Endothelial cell (in vitro differentiated cells): ENCODE data around the gene CACNA2D4. TPM values are rescaled to one million over a fixed set of nuclear protein-coding genes. Genes with fewer than 3 reads are reported as not detected.

Source experiments
- DNase-seq: peaks from one replicate; pipeline ENCODE4 v3.0.0; 2021; ENCODE audit warnings: low spot score
- H3K27ac Mint-ChIP-seq: one replicate; pipeline ENCODE4 v1.8.0; 2021; ENCODE audit warnings: mixed read lengths, inconsistent platforms; ENCODE audit not compliant: unreplicated experiment
- H3K27me3 Mint-ChIP-seq: one replicate; pipeline ENCODE4 v1.8.0; 2021; ENCODE audit warnings: mild to moderate bottlenecking, moderate library complexity, mixed read lengths, inconsistent platforms; ENCODE audit not compliant: unreplicated experiment
- H3K36me3 Mint-ChIP-seq: one replicate; pipeline ENCODE4 v1.8.0; 2021; ENCODE audit warnings: mild to moderate bottlenecking, low read depth, mixed read lengths, inconsistent platforms; ENCODE audit not compliant: unreplicated experiment
- H3K4me1 Mint-ChIP-seq: one replicate; pipeline ENCODE4 v1.8.0; 2021; ENCODE audit warnings: mild to moderate bottlenecking, mixed read lengths, inconsistent platforms; ENCODE audit not compliant: unreplicated experiment
- H3K4me3 Mint-ChIP-seq: one replicate; pipeline ENCODE4 v1.8.0; 2021; ENCODE audit warnings: mild to moderate bottlenecking, mixed read lengths, inconsistent platforms; ENCODE audit not compliant: unreplicated experiment
- H3K9me3 Mint-ChIP-seq: one replicate; pipeline ENCODE4 v1.8.0; 2021; ENCODE audit warnings: mixed read lengths, inconsistent platforms; ENCODE audit not compliant: unreplicated experiment
- total RNA-seq: library from RNA; stranded (reverse); fragmentation: NEBNext Ultra II Directional; extraction: Animal tissue kit (Norgen Biotek cat#: 25700); gene quantifications from one replicate; pipeline ENCODE4 v1.2.1, GENCODE V29; 2021; ENCODE audit not compliant: unreplicated experiment
- TF ChIP-seq, protein P1 (sequence below): fragments of 200-600 bp; sonication (generic); IDR thresholded peaks from one replicate; pipeline ENCODE4 v1.5.0; 2021; ENCODE audit warnings: antibody characterized with exemption; ENCODE audit not compliant: unreplicated experiment

Gene CACNA2D4
- total RNA-seq, 1 donor from 2014 or later: 0.28 TPM

- H3K9me3 Mint-ChIP-seq: no peaks in the 10 kb centered on the region
- peaks cover 15% of the 10 kb centered on the region for H3K4me1 Mint-ChIP-seq
- no peak overlapping the region for H3K4me3 Mint-ChIP-seq
- TF ChIP-seq, protein P1, sequence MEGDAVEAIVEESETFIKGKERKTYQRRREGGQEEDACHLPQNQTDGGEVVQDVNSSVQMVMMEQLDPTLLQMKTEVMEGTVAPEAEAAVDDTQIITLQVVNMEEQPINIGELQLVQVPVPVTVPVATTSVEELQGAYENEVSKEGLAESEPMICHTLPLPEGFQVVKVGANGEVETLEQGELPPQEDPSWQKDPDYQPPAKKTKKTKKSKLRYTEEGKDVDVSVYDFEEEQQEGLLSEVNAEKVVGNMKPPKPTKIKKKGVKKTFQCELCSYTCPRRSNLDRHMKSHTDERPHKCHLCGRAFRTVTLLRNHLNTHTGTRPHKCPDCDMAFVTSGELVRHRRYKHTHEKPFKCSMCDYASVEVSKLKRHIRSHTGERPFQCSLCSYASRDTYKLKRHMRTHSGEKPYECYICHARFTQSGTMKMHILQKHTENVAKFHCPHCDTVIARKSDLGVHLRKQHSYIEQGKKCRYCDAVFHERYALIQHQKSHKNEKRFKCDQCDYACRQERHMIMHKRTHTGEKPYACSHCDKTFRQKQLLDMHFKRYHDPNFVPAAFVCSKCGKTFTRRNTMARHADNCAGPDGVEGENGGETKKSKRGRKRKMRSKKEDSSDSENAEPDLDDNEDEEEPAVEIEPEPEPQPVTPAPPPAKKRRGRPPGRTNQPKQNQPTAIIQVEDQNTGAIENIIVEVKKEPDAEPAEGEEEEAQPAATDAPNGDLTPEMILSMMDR: no peak
- no peaks in the 10 kb centered on the region for H3K36me3 Mint-ChIP-seq
- DNase-seq: no peak
- no peaks in the 10 kb centered on the region for H3K27me3 Mint-ChIP-seq
- H3K27ac Mint-ChIP-seq: no peak overlapping the region
Observed at GRCh38 chr12:1773937-1774655, 144.4 kb downstream of the CACNA2D4 start.

DNA sequence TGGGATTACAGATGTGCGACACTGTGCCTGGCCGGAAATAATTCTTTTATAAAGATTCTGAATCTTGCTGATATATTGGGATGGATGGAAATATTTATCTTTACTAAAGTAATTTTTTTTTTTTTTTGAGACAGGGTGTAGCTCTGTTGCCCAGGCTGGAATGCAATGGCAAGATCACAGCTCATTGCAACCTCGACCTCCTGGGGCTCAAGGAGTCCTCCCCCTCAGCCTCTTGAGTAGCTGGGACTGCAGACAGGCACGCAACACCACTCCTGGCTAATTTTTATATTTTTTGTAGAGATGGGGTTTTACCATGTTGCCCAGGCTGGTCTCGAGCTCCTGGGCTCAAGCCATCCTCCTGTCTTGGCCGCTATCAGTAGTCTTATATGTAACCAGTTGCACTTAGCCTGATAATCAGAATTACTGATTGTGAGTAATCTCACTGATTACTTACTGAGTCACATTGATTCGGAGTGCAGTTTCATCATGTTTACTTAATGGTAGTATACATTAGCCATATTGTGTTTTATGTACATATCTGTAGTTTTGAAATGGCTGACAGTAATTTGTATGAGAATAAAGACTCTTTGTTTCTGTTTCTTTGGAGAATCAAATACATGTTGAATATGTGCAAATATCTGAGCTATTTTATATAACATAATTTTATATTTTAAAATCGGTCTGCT is 148.5 kb downstream of the CACNA2D4 start:
- no peak overlapping the region for H3K27ac Mint-ChIP-seq
- TF ChIP-seq, protein P1: no peak
- DNase-seq: no peak
- no peaks in the 10 kb centered on the region for H3K27me3 Mint-ChIP-seq
- no peak overlapping the region for H3K4me3 Mint-ChIP-seq
- no peaks in the 10 kb centered on the region for H3K9me3 Mint-ChIP-seq
- H3K4me1 Mint-ChIP-seq: no peaks in the 10 kb centered on the region
- H3K36me3 Mint-ChIP-seq: no peaks in the 10 kb centered on the region

GRCh38 chr12:1768615-1769014 is 149.8 kb downstream of the CACNA2D4 start:
- TF ChIP-seq, protein P1: no peak
- no peak for DNase-seq
- Mint-ChIP-seq H3K36me3 (no peaks in the 10 kb centered on the region), H3K4me3 (no peak overlapping the region), H3K9me3 (no peaks in the 10 kb centered on the region), H3K27ac (no peak overlapping the region), H3K27me3 (no peaks in the 10 kb centered on the region), H3K4me1 (no peaks in the 10 kb centered on the region)

- no peak overlapping the region for H3K4me3 Mint-ChIP-seq
- TF ChIP-seq, protein P1: no peak
- H3K4me1 Mint-ChIP-seq: no peaks in the 10 kb centered on the region
- no peaks in the 10 kb centered on the region for H3K9me3 Mint-ChIP-seq
- H3K36me3 Mint-ChIP-seq: no peaks in the 10 kb centered on the region
- DNase-seq: no peak
- H3K27me3 Mint-ChIP-seq: no peaks in the 10 kb centered on the region
- no peak overlapping the region for H3K27ac Mint-ChIP-seq
Observed at GRCh38 chr12:1767407-1768090, 150.9 kb downstream of the CACNA2D4 start.
